Cardiac muscle cell (in vitro differentiated cells and primary cell): ENCODE results near the gene ZSCAN5B. TPM values are rescaled to one million over a fixed set of nuclear protein-coding genes. Genes with fewer than 3 reads are reported as not detected.

ENCODE experiments used
- DNase-seq, 2 donors: peaks; one replicate each; pipeline versions ENCODE4 v3.0.0 to v3.0.0-alpha.2; 2010 to 2017; ENCODE audit warnings: low read depth in 1 of 2, low spot score in 1 of 2
- H3K27ac ChIP-seq: fragments of 200-600 bp; sonication (generic); 2 replicates; pipeline ENCODE4 v1.5.1; 2016
- H3K27me3 ChIP-seq: fragments of 200-600 bp; sonication (generic); 2 replicates; pipeline ENCODE4 v1.6.0; 2016; ENCODE audit warnings: control low read depth
- H3K36me3 ChIP-seq: fragments of 200-600 bp; sonication (generic); 2 replicates; pipeline ENCODE4 v1.5.1; 2016; ENCODE audit warnings: control low read depth
- H3K4me1 ChIP-seq: fragments of 200-600 bp; sonication (generic); 2 replicates; pipeline ENCODE4 v1.8.1; 2017; ENCODE audit warnings: low read depth, mild to moderate bottlenecking, mixed run types
- H3K4me3 ChIP-seq: fragments of 200-600 bp; sonication (generic); 2 replicates; pipeline ENCODE4 v1.5.1; 2016; ENCODE audit warnings: mild to moderate bottlenecking
- H3K9me3 ChIP-seq: fragments of 200-600 bp; sonication (generic); 2 replicates; pipeline ENCODE4 v1.5.1; 2017; ENCODE audit warnings: low read depth, mild to moderate bottlenecking, control low read depth
- polyA plus RNA-seq: library from polyadenylated mRNA; unstranded; fragments of >200 nt; fragmentation: Nextera tagmentation; extraction: Ambion mirVana; gene quantifications from 2 replicates; pipeline ENCODE4 v1.2.1, GENCODE V29; 2016
- total RNA-seq: library from RNA; depleted of rRNA; stranded (reverse); fragments of >200 nt; gene quantifications from 2 replicates; pipeline ENCODE4 v1.2.3, GENCODE V29; 2016
- TF ChIP-seq, protein P1 (sequence below): IDR thresholded peaks from 2 replicates; pipeline ENCODE4 v1.5.1; 2012; ENCODE audit warnings: low read depth, mild to moderate bottlenecking, low read length

Gene ZSCAN5B
- total and polyA plus RNA-seq, 2 experiments from 2014 or later, result not detected

DNA sequence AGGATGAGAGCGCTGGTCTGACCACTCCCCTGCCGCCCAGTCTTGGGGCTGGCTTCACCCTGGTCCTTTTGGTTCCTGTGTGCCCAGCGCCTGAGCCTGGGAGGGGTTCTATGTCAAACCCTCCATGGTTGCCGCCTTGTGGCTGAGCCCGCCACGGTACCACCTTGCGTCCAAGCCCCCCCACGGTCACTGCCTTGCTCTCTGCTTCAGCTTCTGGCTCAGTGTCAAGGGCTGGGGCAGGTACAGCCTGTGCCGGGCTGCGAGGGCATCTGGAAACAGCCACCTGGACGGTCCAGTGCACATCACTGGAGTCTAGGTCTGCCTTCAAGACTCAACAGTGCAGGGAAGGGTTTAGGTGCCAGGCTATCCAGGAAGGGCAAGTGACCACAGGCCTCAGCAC, 36.0 kb downstream of the ZSCAN5B start:
- Histone ChIP-seq H3K4me3 (no peak overlapping the region), H3K9me3 (no peaks in the 10 kb centered on the region), H3K4me1 (no peaks in the 10 kb centered on the region), H3K36me3 (no peaks in the 10 kb centered on the region), H3K27ac (no peak overlapping the region), H3K27me3 (no peaks in the 10 kb centered on the region)
- TF ChIP-seq, protein P1, sequence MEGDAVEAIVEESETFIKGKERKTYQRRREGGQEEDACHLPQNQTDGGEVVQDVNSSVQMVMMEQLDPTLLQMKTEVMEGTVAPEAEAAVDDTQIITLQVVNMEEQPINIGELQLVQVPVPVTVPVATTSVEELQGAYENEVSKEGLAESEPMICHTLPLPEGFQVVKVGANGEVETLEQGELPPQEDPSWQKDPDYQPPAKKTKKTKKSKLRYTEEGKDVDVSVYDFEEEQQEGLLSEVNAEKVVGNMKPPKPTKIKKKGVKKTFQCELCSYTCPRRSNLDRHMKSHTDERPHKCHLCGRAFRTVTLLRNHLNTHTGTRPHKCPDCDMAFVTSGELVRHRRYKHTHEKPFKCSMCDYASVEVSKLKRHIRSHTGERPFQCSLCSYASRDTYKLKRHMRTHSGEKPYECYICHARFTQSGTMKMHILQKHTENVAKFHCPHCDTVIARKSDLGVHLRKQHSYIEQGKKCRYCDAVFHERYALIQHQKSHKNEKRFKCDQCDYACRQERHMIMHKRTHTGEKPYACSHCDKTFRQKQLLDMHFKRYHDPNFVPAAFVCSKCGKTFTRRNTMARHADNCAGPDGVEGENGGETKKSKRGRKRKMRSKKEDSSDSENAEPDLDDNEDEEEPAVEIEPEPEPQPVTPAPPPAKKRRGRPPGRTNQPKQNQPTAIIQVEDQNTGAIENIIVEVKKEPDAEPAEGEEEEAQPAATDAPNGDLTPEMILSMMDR, result no peak
- DNase-seq, result no peak

DNA sequence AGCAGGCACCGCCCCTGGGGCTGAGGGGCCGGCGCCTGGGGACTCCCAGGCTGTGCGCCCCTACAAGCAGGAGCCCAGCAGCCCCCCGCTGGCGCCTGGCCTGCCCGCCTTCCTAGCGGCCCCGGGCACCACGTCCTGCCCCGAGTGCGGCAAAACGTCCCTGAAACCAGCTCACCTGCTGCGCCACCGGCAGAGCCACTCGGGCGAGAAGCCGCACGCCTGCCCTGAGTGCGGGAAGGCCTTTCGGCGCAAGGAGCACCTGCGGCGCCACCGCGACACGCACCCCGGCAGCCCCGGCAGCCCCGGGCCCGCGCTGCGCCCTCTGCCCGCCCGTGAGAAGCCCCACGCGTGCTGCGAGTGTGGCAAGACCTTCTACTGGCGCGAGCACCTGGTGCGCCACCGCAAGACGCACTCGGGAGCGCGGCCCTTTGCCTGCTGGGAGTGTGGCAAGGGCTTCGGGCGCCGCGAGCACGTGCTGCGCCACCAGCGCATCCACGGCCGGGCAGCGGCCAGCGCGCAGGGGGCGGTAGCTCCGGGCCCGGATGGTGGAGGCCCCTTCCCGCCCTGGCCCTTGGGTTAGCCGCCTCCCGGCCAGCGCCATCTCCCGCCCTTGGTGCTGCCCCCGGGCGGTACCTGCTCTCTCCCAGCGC, 37.8 kb downstream of the ZSCAN5B start:
- Histone ChIP-seq H3K36me3 (no peaks in the 10 kb centered on the region), H3K27ac (no peak overlapping the region), H3K4me3 (no peak overlapping the region), H3K4me1 (no peaks in the 10 kb centered on the region), H3K27me3 (no peaks in the 10 kb centered on the region), H3K9me3 (no peaks in the 10 kb centered on the region)
- TF ChIP-seq, protein P1, result no peak
- DNase-seq, result no peak

DNA sequence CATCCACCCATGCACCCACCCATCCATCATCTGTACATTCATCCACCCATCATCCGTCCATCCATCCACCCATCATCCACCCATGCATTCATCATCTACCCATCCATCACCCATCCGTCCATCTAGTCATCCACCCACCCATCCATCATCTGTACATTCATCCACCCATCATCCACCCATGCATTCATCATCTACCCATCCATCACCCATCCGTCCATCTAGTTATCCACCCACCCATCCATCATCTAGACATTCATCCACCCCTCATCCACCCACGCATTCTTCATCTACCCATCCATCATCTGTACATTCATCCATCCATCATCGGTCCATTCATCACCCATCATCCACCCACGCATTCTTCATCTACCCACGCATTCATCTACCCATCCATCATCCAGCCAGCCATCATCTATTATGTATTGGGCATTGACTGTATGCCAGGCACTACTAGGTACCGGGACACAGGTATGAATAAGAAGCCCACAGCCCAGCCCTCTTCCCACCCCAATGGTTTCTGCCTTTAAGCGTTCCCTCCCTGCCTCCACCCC, 38.5 kb downstream of the ZSCAN5B start:
- no peaks in the 10 kb centered on the region for H3K27me3 ChIP-seq
- no peaks in the 10 kb centered on the region for H3K4me1 ChIP-seq
- H3K9me3 ChIP-seq, result no peaks in the 10 kb centered on the region
- DNase-seq, result no peak
- H3K4me3 ChIP-seq, result no peak overlapping the region
- no peaks in the 10 kb centered on the region for H3K36me3 ChIP-seq
- H3K27ac ChIP-seq, result no peak overlapping the region
- TF ChIP-seq, protein P1, result no peak

DNA sequence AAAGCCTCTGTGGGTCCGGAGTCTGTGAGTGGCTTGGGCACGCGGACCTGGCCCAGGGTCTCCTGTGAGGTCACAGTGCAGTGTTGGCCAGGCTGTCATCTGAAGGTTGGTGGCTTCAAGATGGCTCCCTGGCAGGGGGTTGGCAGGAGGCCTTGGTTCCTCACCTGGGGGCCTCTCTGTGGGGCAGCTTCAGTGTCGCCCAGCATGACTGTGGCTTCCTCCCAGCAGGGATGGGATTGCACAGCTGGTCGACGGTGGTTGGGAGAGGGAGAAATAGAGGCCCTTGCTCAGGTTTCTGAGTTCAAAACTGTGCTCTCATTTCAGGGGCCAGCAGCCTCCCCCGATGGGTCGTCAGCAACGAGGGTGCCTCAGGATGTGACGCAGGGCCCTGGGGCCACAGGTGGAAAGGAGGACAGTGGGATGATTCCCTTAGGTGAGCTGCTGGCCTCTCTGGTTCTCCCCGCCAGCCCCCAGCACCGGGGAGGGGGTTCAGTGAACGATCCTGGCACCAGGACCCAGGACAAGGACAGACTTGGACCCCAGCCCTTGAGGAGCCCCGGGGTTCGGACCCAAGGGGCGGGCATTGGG, 39.3 kb downstream of the ZSCAN5B start:
- Histone ChIP-seq H3K27me3 (no peaks in the 10 kb centered on the region), H3K27ac (no peak overlapping the region), H3K4me3 (no peak overlapping the region), H3K4me1 (no peaks in the 10 kb centered on the region), H3K36me3 (no peaks in the 10 kb centered on the region), H3K9me3 (no peaks in the 10 kb centered on the region)
- TF ChIP-seq, protein P1, result no peak
- no peak for DNase-seq

DNA sequence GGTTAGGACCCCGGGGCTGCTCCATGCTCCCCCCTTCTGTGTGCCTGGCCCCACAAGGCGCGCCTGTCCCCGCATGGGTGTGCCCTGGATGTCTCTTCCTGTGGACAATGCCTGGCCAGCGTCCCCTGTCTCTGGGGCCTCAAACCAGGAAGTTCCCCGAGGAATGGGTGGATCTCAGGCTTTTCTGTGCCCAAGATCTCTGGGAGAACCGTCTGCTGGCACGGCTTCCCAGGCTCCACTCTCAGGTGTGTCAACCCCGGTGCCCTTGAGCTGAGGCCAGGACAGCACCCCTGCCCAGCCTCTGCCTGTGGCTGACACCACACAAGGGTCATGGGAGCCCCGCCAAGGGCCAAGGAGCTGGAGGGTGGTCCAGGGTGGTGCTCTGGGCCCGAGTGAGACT, 40.8 kb downstream of the ZSCAN5B start:
- H3K4me1 ChIP-seq, result no peaks in the 10 kb centered on the region
- DNase-seq, result no peak
- H3K27ac ChIP-seq, result no peak overlapping the region
- H3K27me3 ChIP-seq, result no peaks in the 10 kb centered on the region
- no peak overlapping the region for H3K4me3 ChIP-seq
- TF ChIP-seq, protein P1, result no peak
- no peaks in the 10 kb centered on the region for H3K36me3 ChIP-seq
- no peaks in the 10 kb centered on the region for H3K9me3 ChIP-seq
